GM18498 (cell line): Measurements from ENCODE around the gene SULT1C2.
"Not testable (repeated sequence)": the region's sequence is repeated elsewhere in the genome, so short reads cannot be mapped to it uniquely, and the experiment has no call there.

Source experiments
- ATAC-seq: cut with Tn5 transposase; IDR thresholded peaks from one replicate; pipeline ENCODE4 v1.9.1; 2021; ENCODE audit warnings: mild to moderate bottlenecking, moderate library complexity; ENCODE audit not compliant: unreplicated experiment

The SULT1C2 gene

DNA sequence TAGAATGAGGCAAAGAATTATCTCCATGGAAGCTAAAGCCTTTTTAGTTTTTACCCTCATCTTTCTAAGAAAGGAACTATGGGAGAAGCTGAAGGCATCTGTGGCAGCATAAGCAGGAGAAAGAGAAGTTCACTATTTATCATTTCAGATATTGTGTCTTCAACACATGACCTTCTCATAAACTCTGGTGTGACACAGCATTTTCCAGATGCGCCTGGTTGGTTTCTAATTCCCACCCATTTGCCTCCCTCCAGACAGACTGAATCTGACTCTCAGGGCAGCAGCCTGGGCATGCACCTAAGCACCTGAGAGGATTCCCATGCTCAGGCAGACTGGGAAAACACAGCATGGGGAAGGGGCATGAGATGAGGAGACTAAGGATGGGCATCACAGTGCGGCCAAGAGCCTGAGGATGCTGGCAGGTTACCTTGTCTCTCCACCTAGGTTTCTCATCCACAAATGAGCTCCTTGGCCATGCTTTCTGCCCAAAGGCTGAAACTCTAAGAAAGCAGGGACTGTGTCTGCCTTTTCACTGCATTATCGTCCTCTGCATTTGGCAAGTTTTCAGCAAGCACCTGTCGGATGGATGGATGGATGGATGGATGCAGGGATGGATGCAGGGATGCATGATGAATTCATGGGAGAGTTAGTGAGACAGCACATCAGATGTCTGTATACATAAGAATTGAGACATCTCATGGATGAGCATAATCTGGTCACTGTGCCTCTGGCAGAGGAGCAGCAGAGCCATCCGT lies 60.3 kb downstream of the SULT1C2 start:
- ATAC-seq, result no peak

DNA sequence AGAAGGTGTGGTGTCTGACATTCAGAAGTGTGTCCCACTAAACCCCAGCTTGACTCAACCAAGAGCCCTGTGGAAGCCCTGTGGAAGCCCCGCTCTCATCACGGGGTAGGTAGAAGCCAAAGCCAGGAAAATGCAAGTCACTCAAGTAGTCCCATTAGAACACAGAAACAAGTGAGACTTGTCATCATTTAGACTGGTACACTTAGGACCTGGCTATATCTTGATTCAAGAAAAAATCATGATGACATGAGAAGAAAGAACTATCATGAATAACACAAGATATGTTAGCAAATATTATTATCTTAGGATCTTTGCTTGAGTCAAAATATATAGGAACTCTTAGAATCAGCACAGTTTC lies 60.9 kb downstream of the SULT1C2 start:
- ATAC-seq, result no peak

DNA sequence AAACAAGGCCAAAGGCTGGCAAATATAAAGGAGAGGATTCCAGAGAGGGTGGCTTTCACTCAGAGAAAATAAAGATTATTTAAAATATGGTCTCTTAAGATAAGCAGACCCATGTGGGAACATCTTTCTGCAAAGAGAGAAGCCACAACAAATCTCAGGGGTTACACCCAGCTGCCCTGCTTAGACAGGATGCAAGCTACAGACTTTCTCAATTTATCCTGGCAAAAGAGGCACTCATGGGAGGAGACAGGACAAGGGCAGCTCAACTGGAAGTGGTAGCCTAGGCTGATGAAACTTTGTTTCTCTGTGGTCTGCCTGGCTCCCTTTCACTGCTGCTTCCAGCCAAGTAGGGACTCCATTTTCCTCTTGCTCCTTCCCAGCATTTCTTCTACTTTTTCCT lies 63.2 kb downstream of the SULT1C2 start:
- ATAC-seq, result no peak

DNA sequence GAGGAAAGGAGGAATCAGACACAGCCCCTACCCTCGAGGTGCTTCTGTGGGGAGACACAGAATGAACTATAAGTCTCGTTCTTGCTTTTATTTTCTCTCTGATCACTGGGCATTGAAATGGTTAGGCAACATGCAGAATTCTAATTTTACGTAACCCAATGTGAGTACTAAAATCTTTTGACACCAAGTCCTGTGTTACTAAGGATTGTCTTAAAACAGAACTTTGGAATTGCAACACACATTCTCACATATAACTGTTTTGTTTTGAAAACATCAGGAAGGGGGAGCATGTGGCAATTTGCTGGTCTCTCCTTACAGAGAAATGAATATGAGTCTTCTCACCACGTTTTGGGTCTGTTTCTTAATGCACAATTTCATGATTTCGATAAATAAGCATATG lies 65.4 kb downstream of the SULT1C2 start:
- ATAC-seq, result no peak

DNA sequence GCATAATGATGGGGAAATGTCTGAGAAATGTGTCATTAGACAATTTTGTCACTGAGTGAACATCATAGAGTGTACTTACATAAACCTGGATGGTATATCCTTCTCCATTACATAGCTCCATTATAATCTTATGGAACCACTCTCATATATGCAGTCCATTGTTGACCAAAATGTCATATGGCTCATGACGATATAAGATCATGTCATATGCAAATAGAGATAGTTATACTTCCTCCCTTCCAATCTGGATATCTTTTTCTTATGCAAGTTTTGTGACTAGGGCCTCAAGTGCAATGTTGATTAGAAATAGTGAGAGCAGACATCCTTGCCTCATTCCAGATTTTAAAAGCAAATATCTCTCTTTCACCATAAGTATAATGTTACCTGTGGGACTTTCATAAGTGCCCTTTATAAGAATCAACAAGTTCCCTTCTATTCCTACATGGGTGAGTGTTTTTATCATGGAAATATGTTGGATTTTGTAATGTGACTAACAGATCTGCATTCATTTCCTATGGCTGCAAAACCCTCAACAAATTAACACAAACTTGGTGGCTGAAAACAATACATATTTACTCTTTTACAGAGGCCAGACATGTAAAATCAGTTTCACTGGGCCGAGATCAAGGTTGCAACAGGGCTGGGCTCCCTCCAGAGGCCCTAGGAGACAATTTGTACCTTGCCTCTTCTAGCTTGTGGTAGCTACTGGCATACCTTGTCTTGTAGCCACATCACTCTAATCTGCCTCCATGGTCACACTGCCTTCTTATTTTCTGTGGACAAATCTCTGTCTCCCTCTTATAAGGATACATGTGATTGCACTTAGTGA lies 67.4 kb downstream of the SULT1C2 start:
- no peak for ATAC-seq

DNA sequence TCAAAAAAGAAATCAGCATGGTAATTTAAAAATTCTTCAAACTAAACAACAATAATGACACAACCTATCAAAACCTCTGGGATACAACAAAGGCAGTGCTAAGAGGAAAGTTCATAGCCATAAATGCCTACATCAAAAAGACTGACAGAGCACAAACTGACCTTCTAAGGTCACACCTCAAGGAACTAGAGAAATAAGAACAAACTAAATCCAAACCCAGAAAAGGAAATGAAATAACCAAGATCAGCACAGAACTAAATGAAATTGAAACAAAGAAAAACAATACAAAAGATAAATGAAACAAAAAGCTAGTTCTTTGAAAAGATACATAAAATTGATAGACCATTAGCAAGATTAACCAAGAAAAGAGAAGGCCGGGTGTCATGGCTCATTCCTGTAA lies 70.6 kb downstream of the SULT1C2 start:
- ATAC-seq, result not testable (repeated sequence)
